Loucy (cell line): ENCODE data around the gene LUC7L3.

Experiments
- CTCF ChIP-seq: fragments of 200-600 bp; sonication (generic); conservative IDR thresholded peaks from 2 replicates; pipeline ENCODE4 v1.5.1; 2014; ENCODE audit warnings: mild to moderate bottlenecking, antibody characterized with exemption, low read length
- EZH2phosphoT487 ChIP-seq: fragments of 200-600 bp; IDR thresholded peaks from 2 replicates; pipeline ENCODE4 v1.6.1; 2018; ENCODE audit warnings: antibody characterized with exemption, mild to moderate bottlenecking, moderate library complexity, borderline replicate concordance

- TF ChIP-seq CTCF (no peak), EZH2phosphoT487 (no peak)
Observed at GRCh38 chr17:50770346-50770745, 50.9 kb downstream of the LUC7L3 start.
